GM21723 (cell line): ENCODE results near the gene PBX4.

Experiments used
- ATAC-seq: cut with Tn5 transposase; IDR thresholded peaks from one replicate; pipeline ENCODE4 v1.9.1; 2021; ENCODE audit warnings: mild to moderate bottlenecking, moderate library complexity; ENCODE audit not compliant: unreplicated experiment

The PBX4 gene

DNA sequence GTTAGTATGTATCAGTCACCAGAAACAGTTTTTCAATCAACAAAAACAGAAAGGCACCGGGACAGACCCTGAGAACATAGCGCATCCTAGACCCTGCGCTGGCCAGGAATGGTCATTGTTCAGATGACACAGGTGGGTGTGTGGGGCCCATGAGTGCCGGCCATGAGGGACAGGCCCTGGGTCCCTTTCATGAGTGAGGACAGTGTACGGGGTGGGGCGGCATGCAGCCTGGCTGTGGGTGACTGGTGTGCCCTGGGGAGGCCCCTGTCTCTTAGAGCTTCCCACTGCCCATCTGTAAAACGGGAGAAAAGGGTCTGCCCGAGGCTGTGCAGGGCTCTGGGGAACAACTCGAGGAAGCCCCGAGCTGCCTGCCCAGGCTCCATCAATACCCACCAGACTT is 25.8 kb downstream of the PBX4 start:
- no peak for ATAC-seq

DNA sequence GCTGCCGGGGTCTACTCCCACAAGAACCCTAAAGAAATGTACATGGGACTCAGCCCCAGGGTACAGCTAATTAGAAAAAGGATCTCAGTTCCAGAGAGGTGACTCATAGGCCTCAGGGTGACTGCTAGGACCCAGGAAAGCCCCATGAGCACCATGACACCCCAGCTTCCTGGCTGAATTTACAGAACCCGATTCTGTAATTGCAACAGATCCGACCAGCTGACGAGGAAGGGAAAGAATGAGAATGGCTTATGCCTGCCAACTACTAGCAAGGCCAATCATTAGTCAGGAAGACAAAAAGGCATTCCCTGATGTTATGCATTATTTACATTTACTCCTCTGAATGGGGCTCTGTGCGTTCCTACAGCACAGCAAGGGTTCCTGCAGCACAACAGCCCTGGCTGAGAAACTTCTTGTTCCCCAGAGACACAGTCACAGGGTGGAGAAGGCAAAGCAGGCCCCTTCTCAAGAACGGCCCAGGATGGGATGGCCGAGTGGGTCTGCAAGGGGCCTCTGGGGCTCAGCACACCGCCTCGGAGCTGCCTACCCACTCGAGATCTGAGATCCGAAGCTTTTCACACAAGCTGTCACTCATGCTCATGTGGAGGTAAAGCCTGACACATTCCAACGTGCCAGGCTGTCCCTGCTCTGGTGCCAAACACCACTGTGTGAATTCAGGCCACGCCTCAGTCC is 27.2 kb downstream of the PBX4 start:
- ATAC-seq = peak; percentile 66

DNA sequence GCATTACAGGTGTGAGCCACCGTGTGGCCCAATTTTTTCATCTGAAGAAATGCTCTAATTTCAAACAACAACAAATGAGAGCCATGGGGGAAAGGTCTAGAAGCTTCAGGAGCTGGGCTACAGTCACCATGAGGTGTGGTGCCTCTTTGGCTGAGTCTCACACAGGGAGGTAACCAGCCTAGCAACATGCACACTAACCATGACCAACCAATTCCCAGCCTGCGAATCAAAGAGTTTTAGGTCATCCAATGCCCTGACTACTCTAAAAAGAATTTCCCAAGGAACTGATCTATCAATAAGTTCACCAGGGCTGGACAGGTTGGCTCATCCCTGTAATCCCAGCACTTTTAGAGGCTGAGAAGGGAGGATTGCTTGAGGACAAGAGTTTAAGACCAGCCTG is 29.9 kb downstream of the PBX4 start:
- no peak for ATAC-seq

DNA sequence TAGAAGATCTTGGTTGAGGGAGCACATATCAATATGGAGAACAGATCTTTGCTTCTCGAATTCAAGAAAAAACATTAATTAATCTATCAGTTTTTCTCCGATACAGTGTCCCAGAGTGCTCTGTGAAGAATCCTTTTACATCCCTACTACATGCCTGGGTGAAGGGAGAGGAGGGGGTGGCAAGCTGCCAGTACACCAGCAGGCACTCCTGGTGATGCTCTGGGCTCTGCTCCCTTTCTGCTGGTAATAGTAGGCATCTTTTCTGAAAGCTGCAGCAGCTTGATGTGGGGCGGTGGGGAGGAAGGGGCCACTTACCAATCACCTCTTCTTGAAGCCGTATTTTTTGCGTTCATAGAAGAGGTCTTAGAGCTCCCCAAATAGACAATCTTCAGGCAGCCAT is 30.7 kb downstream of the PBX4 start:
- no peak for ATAC-seq

DNA sequence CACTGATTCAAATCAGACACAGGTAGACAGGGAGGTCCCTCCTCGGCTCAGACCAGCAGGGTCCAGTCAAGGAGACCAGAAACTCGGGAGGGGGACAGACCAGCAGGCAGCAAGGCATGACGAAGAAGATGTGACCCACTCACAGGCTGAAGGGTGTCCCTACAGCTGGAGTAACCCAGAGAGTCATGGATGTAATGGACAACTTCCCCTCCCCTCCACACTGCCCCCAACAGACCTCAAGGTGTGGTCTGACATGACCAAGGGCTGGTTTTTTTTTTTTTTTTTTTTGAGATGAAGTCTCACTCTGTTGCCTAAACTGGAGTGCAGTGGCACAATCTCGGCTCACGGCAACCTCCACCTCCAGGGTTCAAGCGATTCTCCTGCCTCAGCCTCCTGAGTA is 34.1 kb downstream of the PBX4 start:
- ATAC-seq = no peak

DNA sequence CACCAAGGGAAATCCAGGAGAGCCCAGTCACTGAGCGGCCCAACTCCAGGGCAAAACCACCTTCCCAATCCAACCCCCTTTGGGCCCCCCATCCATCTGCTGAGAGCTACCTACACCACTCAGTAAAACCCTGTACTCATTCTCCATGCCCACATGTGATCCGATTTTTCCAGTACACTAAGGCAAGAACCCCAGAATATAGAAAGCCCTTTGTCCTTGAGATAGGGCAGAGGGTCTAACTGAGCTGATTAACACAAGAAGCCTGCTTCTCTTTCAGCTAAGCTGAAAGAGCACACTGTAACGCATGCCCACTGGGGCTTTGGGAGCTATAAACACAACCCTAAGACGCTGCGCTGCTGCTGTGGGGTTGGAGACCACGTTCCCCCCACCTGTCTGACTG is 36.0 kb downstream of the PBX4 start:
- ATAC-seq = no peak

DNA sequence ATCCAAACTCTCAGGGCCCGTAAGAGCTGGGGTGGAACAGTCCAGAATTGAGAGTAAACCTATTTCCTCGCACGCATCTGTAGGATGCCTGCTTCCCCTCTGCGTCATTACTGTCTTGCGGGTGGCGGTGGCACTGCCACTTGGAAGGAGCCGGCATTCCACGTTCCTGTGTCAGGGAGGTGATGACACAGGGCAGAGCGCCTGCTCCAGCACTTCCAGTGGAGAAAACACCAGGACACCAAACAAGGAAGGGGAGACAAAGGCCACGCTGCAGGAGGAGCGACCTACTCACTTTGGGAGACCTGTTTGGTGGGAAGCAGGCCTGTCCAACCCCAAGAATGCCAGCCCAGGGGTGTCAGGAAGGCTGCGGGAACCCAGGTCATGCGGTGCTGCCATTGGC is 37.1 kb downstream of the PBX4 start:
- ATAC-seq = no peak

- ATAC-seq = no peak
These were observed 38.1 kb downstream of the PBX4 start for GRCh38 chr19:19580418-19580817.

DNA sequence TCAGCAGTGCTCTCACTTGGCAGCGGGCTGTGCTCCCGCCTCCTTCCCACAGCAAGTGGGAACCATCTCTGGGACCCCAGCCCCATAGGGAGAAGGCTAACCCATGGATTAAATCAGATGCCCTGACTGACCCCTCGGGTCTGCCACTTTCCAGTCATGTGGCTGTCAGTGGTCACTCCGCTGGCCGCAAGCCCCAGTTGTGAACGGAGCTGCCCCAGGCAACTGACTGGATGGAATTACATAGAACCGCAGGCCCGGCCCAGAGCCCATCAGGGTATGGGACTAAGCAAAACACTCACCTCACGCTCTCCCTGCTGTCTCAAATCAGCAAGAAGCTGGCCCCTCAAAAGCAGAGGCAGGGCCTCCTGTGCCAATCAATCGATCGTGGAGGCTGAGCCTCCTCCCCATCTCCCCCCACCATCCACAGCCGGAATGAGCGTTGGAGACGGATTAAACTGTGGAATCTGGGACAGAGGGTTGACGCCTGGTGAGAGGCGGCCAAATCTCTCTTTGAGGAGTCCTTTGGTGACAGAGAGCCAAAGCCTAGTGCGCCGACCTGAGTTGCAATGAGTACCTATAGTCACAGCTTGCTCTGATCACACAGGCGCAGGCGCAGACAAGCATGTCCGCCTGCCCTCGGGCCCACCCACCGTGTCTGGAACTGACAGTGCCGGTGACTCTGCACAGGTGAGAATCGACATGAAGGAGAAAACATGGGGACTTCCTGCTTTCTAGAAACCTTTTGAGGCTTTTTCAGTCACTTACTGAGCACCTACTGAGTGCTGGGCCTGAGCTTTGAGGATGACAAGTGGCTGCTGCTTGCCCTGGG is 38.7 kb downstream of the PBX4 start:
- ATAC-seq = no peak

- ATAC-seq = no peak
These were observed 40.2 kb downstream of the PBX4 start for GRCh38 chr19:19578252-19578651.

DNA sequence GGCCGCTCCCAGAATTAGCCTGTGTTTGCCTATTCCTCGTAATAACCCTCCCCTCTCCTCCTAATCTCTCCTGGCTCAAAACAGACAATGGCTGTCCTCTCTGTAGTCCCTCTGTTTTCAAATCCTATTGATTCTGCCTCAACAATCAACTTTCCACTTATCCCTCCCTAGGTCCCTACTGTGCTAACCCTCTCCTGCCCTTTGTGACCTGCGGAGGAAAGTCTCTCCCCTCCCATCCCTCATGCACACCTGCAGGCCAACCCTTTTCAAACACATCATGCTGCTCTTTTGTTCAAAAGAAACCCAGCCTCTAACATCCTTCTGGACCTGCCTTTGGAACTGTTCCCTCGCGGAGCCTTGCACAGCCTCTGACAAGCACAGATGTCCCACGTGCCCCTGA is 43.1 kb downstream of the PBX4 start:
- no peak for ATAC-seq

DNA sequence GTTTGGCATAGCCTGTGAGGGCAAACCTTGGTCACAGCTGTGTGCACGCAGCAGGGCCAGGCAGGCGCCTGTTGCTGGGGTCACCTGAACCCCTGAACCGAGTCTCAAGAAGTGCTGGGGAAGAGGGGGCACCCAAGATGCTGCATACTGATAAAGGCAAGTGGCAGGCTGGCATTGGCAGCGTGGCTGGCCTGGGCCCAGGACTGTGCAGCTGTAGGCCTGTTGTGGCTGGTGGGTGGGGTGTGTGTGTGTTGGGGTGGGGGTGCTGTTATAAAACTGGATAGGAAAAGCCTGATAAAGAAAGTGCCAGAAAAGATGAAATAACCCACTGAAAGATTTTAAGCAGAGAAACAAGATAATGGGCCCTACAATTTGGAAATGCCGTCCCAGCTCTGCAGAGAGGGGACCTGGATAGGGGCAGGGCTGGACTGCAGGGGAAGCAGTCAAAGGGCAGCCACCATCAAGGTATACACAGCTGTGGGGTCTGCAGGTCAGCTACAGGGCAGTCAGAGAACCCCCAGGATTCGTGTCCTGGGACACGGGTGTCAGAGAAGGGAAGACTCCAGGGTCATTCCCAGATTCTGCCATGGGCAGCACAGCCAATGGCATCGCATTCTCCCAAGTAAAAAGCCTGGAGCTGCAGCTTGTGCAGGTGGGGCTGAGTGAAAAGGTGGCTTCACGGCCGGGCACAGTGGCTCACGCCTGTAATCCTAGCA is 47.3 kb downstream of the PBX4 start:
- ATAC-seq = no peak

DNA sequence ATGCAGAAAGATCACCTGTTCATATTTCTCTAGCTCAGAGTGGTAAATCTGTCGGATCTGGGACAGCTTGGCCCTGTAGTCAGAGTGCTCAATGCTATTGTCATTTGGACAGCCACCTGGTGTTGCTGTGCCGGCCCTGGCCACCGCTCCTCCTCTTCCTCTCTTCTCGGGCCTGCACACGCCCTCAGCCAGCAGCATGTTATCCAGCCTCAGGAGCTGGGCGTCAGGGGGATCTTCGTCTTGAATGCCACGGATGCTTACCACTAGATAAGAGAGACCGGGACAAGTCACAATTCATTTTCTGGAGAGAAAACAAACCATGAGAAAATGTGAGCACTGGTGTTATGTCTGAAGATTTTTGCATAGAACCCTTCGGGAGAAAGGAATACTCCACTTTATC is 47.9 kb downstream of the PBX4 start:
- ATAC-seq = no peak

DNA sequence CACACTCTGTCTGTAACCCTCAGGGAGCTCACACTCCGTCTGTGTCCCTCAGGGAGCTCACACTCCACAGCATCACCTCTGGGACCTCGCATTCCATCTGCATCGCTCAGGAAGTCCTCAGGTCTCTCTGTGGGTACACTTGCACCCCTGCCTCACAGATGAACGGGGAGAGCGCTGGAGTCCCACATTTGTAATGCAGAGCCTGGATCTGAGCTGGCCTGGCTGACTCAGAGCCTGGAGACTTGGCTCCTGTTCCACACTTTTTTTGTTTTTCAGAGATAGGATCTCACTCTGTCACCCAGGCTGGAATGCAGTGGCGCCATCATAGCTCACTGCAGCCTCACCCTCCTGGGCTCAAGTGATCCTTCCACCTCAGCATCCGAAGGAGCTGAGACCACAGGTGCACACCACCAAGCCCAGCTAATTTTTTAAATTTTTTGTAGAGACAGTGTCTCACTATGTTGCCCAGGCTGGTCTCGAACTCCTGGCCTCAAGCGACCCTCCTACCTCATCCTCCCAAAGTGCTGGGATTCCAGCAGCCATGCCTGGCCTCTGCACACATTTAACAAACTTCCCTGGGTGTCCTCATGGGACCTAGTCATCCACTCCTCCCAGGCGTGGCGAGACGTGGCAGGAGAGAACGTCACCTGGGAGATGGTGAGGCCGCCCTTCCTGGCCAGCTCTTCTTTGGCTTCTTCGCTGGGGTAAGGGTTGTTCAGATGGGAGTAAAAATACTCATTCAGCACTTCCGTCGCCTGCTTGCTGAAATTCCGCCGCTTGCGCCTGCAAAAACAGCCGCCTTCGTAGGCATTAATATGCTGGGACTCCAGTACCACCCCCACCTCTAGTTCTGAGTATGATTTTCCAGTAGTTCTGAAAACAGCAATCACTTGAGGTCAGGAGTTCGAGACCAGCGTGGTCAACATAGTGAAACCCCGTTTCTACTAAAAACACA is 49.4 kb downstream of the PBX4 start:
- no peak for ATAC-seq

DNA sequence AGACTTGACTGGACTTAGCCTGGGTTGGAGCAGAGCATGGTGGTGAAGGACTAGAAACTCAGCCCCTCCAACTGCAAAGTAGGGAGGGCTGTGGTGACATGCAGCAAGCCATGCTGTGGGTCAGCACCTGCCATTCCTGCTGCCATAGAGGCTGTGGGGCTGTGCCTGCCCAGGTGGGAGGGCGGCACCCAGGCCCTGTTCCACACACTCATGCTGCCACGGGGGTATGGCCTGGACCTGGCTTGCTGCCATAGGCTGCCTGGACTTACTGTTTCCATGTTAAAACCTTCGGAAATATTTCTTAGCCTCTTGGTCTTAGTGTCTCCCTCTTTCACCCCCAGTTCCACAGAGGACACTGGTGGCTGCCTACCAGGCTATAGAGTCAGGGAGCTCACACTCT is 51.1 kb downstream of the PBX4 start:
- no peak for ATAC-seq

- ATAC-seq = no peak
These were observed 52.2 kb downstream of the PBX4 start for GRCh38 chr19:19566306-19566705.

DNA sequence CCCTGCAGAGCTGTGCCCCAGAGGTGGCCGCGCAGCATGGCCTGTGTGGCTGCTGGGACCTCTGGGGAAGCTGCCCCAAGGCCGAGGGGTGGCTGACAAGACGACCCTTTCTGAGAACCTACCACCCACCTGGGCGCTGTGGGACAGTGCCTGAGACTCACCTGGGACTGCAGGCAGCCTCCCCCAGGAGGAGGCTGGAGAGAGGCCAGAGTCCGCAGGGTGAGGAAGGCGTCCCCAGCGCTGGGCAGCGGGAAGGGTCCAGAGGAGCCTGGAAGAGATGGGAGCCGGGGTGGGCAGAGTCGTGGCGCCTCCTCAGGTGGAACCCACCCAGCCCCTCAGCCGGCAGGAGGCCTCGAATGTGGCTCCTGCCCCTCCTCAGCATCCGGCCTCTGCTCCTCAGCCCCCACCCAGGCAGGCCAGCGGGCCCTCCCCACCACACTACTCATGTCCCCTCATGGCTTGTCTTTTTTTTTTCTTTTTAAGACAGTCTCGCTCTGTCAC is 55.1 kb downstream of the PBX4 start:
- ATAC-seq = no peak

- ATAC-seq = no peak
These were observed 55.7 kb downstream of the PBX4 start for GRCh38 chr19:19562665-19563347.

DNA sequence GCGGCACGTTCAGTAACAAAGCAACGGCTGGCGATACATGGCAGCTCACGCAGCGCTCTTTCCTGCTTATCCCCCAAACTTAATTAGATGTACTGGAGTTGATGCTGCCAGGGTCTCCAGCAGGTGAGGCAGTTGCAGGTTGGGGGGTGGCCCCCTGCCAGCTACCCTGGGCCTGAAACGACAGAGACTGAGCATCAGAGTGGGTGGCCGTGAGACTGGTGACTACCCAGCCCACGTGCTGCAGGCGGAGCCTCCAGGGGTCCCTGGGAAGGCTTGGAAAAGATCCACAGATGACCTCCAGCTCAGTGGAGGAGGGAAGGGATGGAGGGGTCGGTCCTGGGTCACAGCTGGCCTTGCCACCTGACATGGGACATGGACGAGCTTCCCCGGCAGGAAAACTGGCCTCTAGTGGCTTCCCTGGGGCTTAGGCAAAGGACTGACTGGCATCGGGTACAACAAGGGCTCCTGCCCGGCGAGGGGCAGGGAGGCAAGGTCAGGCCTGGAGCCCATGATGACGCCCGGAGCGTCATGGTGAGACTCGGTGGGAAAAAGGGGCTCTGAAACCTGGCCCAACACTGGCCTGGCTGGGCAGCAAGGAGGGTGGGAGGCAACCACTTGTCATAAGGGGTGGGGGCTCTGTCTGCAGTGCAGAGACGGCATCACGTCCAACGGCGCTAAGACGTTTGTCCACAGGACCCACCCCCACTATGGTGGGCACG is 56.4 kb downstream of the PBX4 start:
- no peak for ATAC-seq
